Activated CD4-positive, alpha-beta T cell treated with anti-CD3 and anti-CD28 coated beads, Interleukin-2, amount 50 U/mL, for 4 hours (primary cell): Measurements from ENCODE around the gene YIPF3.
"Not testable (repeated sequence)": the region's sequence is repeated elsewhere in the genome, so short reads cannot be mapped to it uniquely, and the experiment has no call there.

Source experiments
- DNase-seq, 2 experiments: peaks; one replicate each; pipeline ENCODE4 v3.0.0-alpha.2; 2020

YIPF3 gene

GRCh38 chr6:43491750-43492661 lies 24.7 kb downstream of the YIPF3 start:
- no peak for DNase-seq

- no peak for DNase-seq
These were observed 26.2 kb downstream of the YIPF3 start for GRCh38 chr6:43490523-43490939.

DNA sequence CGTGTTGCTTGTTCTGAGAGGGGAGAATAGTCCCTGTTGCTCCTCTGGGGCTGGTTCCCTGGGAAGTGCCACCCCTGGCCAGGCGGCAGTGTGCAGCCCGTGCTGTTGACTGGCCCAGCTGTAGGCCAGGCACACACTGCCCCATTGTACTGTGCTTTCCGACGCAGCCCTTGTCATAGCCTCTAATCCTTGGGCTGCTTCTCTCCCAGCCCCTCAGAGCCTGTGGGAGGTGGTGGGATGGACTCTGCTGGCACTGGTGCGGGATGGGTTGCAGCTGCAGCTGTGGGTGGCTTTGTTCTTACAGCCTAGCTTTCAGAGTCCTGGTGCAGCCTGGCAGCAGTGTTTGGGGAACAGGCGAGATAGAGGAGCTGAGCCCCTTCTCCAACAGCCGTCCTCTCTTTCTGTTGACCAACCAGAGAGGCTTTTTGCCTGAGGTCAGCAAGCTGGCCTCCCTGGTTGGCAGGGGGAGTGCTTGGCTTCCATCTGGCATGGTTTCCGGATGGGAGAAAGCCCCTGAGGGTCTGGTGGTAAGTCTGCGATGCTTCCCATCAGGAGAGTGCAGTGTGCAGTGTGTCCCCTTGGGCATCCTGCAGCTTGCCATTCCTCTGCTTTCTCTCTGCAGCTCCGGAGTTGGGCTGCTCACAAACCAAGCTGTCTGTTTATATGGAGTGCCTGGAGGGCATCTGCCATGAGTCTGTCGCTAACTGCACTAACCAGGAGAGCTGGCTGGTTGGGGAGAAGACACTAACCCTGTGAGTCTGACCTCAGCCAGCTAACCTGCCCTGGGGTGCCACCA lies 27.3 kb downstream of the YIPF3 start:
- DNase-seq = no peak

GRCh38 chr6:43488667-43489276 lies 28.0 kb downstream of the YIPF3 start:
- no peak for DNase-seq

GRCh38 chr6:43481591-43482236 lies 35.0 kb downstream of the YIPF3 start:
- no peak for DNase-seq

DNA sequence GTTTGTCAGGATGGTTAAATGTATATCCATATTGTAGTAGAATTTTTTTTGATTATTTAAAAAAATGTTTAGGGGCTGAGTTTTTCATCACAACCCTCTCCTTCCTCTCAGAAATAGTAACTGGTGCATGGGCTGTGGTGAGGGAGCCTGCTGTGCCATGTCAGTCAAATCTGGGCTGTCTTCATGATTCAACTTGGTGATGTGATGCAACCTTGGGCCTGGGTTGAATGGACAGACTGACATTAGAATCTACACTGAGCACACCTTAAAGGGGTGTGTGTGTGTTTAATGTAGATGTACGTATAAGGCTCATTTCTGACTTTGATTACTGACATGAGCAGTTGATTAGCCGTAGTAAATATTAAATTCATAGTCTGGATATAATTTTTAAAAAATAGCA lies 35.7 kb downstream of the YIPF3 start:
- DNase-seq = no peak

DNA sequence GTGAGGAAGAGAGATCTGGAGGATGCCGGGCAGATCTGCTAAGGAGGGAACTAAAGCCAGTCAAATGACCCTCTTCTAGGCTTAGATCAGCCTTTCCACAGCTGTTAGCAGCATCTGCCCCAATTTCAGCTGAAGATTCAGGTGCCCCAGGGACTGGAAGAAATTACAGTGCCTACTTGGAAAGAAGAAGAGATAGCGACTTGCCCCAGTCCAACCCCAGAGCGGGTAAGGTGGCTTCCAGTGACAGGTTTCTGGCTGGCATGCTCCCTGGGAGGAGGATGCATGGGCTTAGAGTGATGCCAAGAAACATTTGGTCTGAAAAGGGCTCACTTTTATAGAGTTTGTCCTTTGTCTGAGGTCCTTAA lies 38.7 kb downstream of the YIPF3 start:
- no peak for DNase-seq

DNA sequence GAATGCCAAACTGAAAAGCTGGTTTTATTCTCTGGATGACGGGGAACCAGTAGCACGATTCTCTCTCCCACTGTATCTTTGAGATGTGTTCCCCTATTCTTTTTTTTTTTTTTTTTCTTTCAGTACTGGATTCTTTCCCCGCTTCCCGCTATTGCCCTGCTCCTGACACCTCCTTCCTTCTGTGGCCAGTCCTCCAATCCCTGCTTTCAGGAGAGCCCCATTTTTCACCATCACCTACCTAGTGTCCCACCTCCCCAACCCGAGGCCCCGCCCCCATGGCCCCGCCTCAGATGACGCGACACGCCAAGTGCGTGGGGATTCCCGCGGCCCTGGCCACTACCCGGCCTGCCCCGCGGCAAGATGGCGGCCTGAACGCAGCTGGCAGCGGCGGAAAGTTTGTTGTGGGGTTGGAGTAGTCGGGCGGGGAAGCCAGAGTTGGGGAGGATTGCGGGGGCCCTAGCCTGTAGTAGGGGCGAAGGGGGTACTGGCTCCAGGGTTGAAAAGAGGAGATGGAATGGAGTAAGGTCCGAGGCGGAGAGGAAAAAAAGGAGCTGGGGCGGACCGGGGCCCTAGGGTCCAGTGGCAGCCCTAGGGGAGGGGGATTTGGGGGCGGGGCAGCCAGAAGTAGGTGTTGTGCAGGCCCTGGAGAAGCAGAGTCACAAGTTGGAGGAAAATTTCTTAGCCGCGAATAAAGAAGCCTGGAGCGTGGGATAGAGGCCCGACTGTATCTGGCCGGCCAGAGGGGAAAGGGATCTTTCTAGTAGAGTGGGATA lies 39.3 kb downstream of the YIPF3 start, which contains the start of gene TJAP1:
Gene TJAP1 (plus strand): TSS at position 336 of the 773 bp plus-strand sequence. CDS start 21,432 bp downstream, outside the sequence.
- DNase-seq = peak; percentile 97 to 99

- no peak for DNase-seq
These were observed 40.0 kb downstream of the YIPF3 start for GRCh38 chr6:43476746-43477145.

DNA sequence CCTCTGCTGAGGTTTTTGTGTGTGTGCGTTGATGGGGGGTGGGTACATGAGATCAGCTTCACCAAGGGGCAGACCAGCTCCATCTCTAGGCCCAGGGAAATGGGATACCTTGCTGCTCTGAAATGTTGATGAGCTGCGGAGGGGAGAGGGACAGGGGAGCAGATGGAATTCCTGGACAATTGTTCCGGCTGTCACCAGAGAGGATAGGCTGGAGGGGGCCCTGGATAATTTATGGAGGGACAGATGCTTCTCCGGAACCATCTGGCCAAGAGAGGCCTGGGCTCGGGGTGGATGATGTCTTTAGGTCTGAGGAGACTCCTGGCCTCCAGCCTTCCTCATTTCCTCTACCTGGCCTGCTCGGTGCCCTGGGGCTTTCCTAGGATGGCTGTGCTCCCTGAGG lies 41.2 kb downstream of the YIPF3 start:
- DNase-seq = no peak

- no peak for DNase-seq
These were observed 44.2 kb downstream of the YIPF3 start for GRCh38 chr6:43472515-43472914.

- DNase-seq = no peak
These were observed 45.3 kb downstream of the YIPF3 start for GRCh38 chr6:43471399-43471798.

DNA sequence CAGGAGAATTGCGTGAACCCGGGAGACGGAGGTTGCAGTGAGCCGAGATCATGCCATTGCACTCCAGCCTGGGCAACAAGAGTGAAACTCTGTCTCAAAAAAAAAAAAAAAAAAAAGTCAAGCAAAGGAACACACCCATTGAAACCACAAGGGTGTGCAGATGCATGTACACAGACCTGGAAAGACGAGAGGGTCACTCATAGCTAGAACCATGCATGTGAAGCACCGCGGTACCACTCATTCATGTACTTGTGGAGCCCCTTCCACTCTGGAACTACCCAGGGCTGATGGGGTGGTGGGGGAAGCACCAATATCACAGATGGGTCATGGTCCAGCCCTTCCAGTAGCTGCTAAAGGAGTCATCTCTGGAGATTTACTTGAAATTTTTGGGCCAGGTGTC lies 46.8 kb downstream of the YIPF3 start:
- DNase-seq = no peak

DNA sequence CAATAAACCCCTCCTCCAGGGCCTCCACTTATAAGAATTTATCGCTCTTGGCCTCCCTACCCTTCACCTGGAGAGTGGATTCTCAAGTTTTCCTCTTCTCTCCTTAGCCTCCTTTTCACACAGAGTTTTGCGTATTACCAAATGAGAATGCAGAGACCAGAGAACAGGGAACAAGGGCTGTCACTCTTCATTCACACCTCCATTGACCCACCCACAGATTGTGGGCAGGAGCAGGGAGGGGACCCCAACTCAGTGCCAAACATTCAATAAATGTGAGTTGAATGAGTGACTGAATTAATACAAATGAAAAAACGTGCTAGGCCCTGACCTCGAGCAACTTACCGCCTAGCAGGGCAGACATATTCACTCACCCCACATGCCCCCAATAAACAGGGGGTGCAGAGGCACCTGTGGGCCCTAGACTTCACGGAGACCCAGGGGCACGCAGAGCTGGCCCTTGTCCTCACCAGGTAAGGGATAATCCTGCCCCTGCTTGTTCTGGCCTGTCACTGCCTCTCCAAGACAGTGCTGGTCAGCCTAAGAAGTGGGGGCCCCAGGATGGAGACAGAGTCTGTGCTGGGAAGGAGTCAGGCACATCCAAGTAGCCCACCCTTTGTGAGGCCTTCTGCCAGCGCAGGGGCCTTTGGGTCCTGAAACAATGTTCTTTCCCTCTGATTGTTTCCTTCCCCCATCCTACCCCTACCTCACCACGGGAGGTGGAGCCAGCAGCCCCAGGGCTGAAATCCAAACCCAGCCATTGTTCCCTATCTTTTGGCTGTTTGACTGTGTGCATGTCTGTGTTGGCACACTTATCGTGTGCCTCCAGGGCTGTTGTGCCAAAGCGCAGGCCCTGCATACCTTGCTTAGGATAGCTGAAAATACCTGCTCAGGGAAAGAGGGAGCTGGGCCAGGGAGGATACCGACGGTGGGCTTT lies 47.7 kb downstream of the YIPF3 start:
- DNase-seq = no peak

- no peak for DNase-seq
These were observed 48.5 kb downstream of the YIPF3 start for GRCh38 chr6:43468240-43468639.

- DNase-seq = no peak
These were observed 49.0 kb downstream of the YIPF3 start for GRCh38 chr6:43467752-43468151.

- not testable (repeated sequence) for DNase-seq
These were observed 49.5 kb downstream of the YIPF3 start for GRCh38 chr6:43467265-43467664.

DNA sequence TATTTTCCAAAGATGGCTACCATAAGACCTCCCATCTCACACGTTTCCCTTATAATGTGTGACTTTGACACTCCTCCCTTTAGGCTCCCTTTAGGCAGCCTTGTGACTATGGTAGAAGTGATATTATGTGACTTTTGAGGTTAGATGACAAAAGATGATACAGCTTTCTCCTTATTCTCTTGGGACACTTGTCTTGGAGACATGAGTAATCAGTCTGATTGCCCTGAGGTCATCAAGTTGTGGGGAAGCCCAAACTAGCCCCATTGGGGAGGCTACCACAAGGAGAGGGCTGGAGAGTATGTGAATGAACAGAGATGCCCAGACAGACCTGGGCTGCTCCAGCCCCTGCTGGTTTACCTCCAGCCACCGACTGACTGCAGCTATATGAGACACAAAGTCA lies 50.8 kb downstream of the YIPF3 start:
- DNase-seq = no peak

- no peak for DNase-seq
These were observed 52.4 kb downstream of the YIPF3 start for GRCh38 chr6:43464337-43464736.

- no peak for DNase-seq
These were observed 54.8 kb downstream of the YIPF3 start for GRCh38 chr6:43461936-43462335.
